GM12878 (cell line): ENCODE measurements around the gene CRIM1. TPM values are rescaled to one million over a fixed set of nuclear protein-coding genes. Genes with fewer than 3 reads are reported as not detected.

ENCODE experiments used
- ATAC-seq: fragments of 200-7000 bp; cut with Tn5 transposase; 3 replicates; pipeline ENCODE4 v1.9.1; 2020; ENCODE audit warnings: mild to moderate bottlenecking, moderate library complexity
- BruUV-seq: library from RNA; stranded (reverse); fragments of 400-500 nt; replicated peaks from 2 replicates; lab custom pipeline; 2021; lab: Mats Ljungman, UMichigan
- CTCF ChIA-PET: fragments of 300-600 bp; sonication (Branson Sonifier 250); formaldehyde crosslinking; extraction: SDS; loops from one replicate; lab custom pipeline; 2021; ENCODE audit warnings: inconsistent platforms; lab: Yijun Ruan, JAX
- POLR2A ChIA-PET: fragments of 350-600 bp; formaldehyde crosslinking; extraction: SDS; loops from one replicate; lab custom pipeline; 2021; ENCODE audit warnings: inconsistent platforms; lab: Charles Lee
- RAD21 ChIA-PET: fragments of 300-600 bp; sonication (Branson Sonifier 250); formaldehyde crosslinking; loops from one replicate; lab custom pipeline; 2023; ENCODE audit warnings: antibody characterized with exemption; ENCODE audit not compliant: unreplicated experiment; lab: Charles Lee
- SMC1A ChIA-PET: fragments of 300-600 bp; sonication (Branson Sonifier 250); formaldehyde crosslinking; loops from one replicate; lab custom pipeline; 2023; ENCODE audit not compliant: unreplicated experiment, uncharacterized antibody; lab: Charles Lee
- DNase-seq: peaks from one replicate; pipeline ENCODE4 v3.0.0-alpha.2; 2011; ENCODE audit warnings: low read depth, low spot score
- FAIRE-seq: peaks from 3 replicates; lab custom pipeline; 2011; peaks lifted over from hg19 to GRCh38; lab: Jason Lieb, UNC
- H2AFZ ChIP-seq: 2 replicates; pipeline ENCODE4 v1.6.0; 2011; ENCODE audit warnings: low read depth, low read length, control low read depth; ENCODE audit not compliant: control insufficient read depth
- H3K27ac ChIP-seq: 2 replicates; pipeline ENCODE4 v1.5.1; 2011; ENCODE audit warnings: control low read depth; ENCODE audit not compliant: control insufficient read depth, insufficient read depth
- H3K27me3 ChIP-seq, 2 experiments: replicated peaks in 1 of 2; 2 replicates each; pipeline versions ENCODE4 v1.6.0 to v1.6.1; 2011; ENCODE audit warnings: low read length in 1 of 2; ENCODE audit not compliant: control insufficient read depth in 2 of 2, insufficient read depth in 2 of 2
- H3K36me3 ChIP-seq, 2 experiments: 2 replicates each; pipeline ENCODE4 v1.5.1; 2011; ENCODE audit warnings: low read length in 1 of 2; ENCODE audit not compliant: control insufficient read depth in 2 of 2, insufficient read depth in 2 of 2
- H3K4me1 ChIP-seq: 2 replicates; pipeline ENCODE4 v1.6.1; 2011; ENCODE audit warnings: mild to moderate bottlenecking, low read length, moderate library complexity, mixed read lengths; ENCODE audit not compliant: control insufficient read depth, insufficient read depth
- H3K4me2 ChIP-seq: 2 replicates; pipeline ENCODE4 v1.6.0; 2011; ENCODE audit warnings: control low read depth; ENCODE audit not compliant: control insufficient read depth, insufficient read depth
- H3K4me3 ChIP-seq: fragments of 200-600 bp; sonication (generic); 2 replicates; pipeline ENCODE4 v1.5.1; 2016
- H3K79me2 ChIP-seq: 2 replicates; pipeline ENCODE4 v1.6.0; 2011; ENCODE audit warnings: low read length; ENCODE audit not compliant: control insufficient read depth, insufficient read depth
- H3K9ac ChIP-seq: 2 replicates; pipeline ENCODE4 v1.8.0; 2011; ENCODE audit warnings: low read length, control low read depth, mixed read lengths; ENCODE audit not compliant: control insufficient read depth, insufficient read depth
- H3K9me3 ChIP-seq: replicated peaks from 3 replicates; pipeline ENCODE4 v1.5.1; 2011; ENCODE audit warnings: mild to moderate bottlenecking, low read length; ENCODE audit not compliant: control insufficient read depth, insufficient read depth
- H4K20me1 ChIP-seq: 2 replicates; pipeline ENCODE4 v1.6.0; 2011; ENCODE audit not compliant: control insufficient read depth, insufficient read depth
- BMI1 ChIP-seq: fragments of 450-650 bp; IDR thresholded peaks from 2 replicates; pipeline ENCODE4 v1.6.1; 2016; ENCODE audit warnings: mild to moderate bottlenecking, moderate library complexity, borderline replicate concordance
- CHD4 ChIP-seq: fragments of 200-600 bp; sonication (generic); IDR thresholded peaks from 2 replicates; pipeline ENCODE4 v1.6.1; 2016; ENCODE audit warnings: mild to moderate bottlenecking
- KAT2A ChIP-seq: conservative IDR thresholded peaks from 2 replicates; pipeline ENCODE4 v1.6.1; 2011; ENCODE audit warnings: low read depth, low read length; ENCODE audit not compliant: control insufficient read depth
- NR2F1 ChIP-seq: fragments of 450-650 bp; conservative IDR thresholded peaks from 2 replicates; pipeline ENCODE4 v1.6.1; 2017; ENCODE audit warnings: mild to moderate bottlenecking
- STAT3 ChIP-seq: IDR thresholded peaks from 2 replicates; pipeline ENCODE4 v1.6.1; 2011; ENCODE audit warnings: low read depth, low read length, improper control_type of control experiment
- ZNF384 ChIP-seq: IDR thresholded peaks from 2 replicates; pipeline ENCODE4 v1.6.1; 2012; ENCODE audit warnings: low read depth, mild to moderate bottlenecking, low read length, improper control_type of control experiment, borderline replicate concordance
- ZNF622 ChIP-seq: fragments of 450-650 bp; IDR thresholded peaks from 2 replicates; pipeline ENCODE4 v1.6.1; 2017; ENCODE audit warnings: mild to moderate bottlenecking, inconsistent platforms
- WGBS: methylation state at CpG from one replicate; pipeline ENCODE4 v1.1.6; 2016; ENCODE audit warnings: low lambda C conversion rate; ENCODE audit not compliant: insufficient replicate concordance, insufficient coverage; ENCODE audit errors: missing lambda C conversion rate; 5-methylcytosine and 5-hydroxymethylcytosine counted together
- in situ Hi-C: fragments of 300-500 bp; cut with MboI; formaldehyde crosslinking; loops from 9 replicates; pipeline ENCODE4 v1.14.3; 2018; ENCODE audit warnings: mixed read lengths
- intact Hi-C: fragments of 100-400 bp; cut with micrococcal nuclease; formaldehyde crosslinking; loops from one replicate; pipeline ENCODE4 v1.14.2; 2022; ENCODE audit not compliant: unreplicated experiment
- polyA plus RNA-seq, 11 experiments: library from polyadenylated mRNA; depleted of rRNA in 4 of 11; unstranded in 6 of 11; stranded (reverse) in 5 of 11; fragments of >200 nt; fragmentation: Nextera tagmentation in 4 of 11; fragmentation: Illumina TruSeq in 1 of 11; extraction: Ambion mirVana in 4 of 11; extraction: Trizol in 1 of 11; gene quantifications; 1 replicate in 1 of 11; 2 replicates in 10 of 11; pipeline versions ENCODE4 v1.2.1 to v1.2.3, GENCODE V29; 2011 to 2016; ENCODE audit warnings: inconsistent platforms in 2 of 11, missing spikeins in 2 of 11, low read depth in 1 of 11
- total RNA-seq, 4 experiments: library from RNA; depleted of rRNA in 3 of 4; stranded (reverse); fragments of >200 nt in 3 of 4; fragmentation: Illumina TruSeq in 1 of 4; extraction: Trizol in 1 of 4; gene quantifications; 2 replicates each; pipeline versions ENCODE4 v1.2.1 to v1.2.3, GENCODE V29; 2013 to 2021
- TF ChIP-seq, protein P1 (sequence below): fragments of 450-650 bp; IDR thresholded peaks from 2 replicates; pipeline ENCODE4 v1.6.1; 2014; ENCODE audit warnings: mild to moderate bottlenecking
- TF ChIP-seq, protein P2 (sequence below): fragments of 450-650 bp; IDR thresholded peaks from 2 replicates; pipeline ENCODE4 v1.6.1; 2016; ENCODE audit warnings: mild to moderate bottlenecking
- TF ChIP-seq, protein P3 (sequence below): fragments of 450-650 bp; formaldehyde crosslinking; IDR thresholded peaks from 2 replicates; pipeline ENCODE4 v1.5.0; 2022; ENCODE audit warnings: mild to moderate bottlenecking, missing genetic modification characterization
- TF ChIP-seq, protein P4 (sequence below): fragments of 450-650 bp; IDR thresholded peaks from 2 replicates; pipeline ENCODE4 v1.6.1; 2018; ENCODE audit warnings: borderline replicate concordance, mild to moderate bottlenecking; ENCODE audit not compliant: partially characterized antibody

The CRIM1 gene
- total and polyA plus RNA-seq, 10 of the 15 experiments (the other 5 are each of a cell fraction or from before 2014, with no cell fraction given): 0.42 to 7.4 (median 3.1) TPM

DNA sequence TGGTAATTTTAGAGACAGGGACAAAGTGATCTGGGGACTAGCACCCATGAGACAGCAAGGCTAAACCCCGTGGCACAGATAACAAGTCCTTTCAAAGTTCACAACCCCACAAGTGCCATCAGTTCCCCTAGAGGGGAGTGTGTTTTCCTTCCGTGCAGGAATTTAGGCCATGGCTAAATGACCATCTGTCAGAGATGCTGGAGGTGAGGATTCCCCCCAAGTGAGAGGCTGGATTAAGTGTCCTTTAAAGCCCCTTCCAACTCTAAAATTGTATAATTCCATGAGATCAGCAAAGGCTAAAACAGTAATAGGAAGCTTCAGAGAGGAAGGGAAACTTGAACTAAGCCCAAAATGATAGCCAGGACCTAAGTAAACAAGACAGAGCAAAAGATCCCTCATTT, 233.7 kb downstream of the CRIM1 start:
- no peak for DNase-seq
- Histone ChIP-seq H3K36me3 (peaks cover 0 to 9% of the 10 kb centered on the region in 2 experiments; a peak in 1 of 4 replicates), H3K79me2 (no peaks in the 10 kb centered on the region; the same call in 1 of the 2 replicates), H2AFZ (no peak overlapping the region), H3K27ac (no peak overlapping the region), H3K4me3 (no peak overlapping the region), H4K20me1 (no peaks in the 10 kb centered on the region), H3K4me1 (no peaks in the 10 kb centered on the region), H3K9me3 (no peaks in the 10 kb centered on the region; the same call in 2 of the 3 replicates), H3K27me3 (no peaks in the 10 kb centered on the region), H3K9ac (no peak overlapping the region), H3K4me2 (no peak overlapping the region)
- FAIRE-seq: no peak
- ATAC-seq: no peak
- in situ Hi-C loops (no loop called here), intact Hi-C loops (no loop called here)
- TF ChIP-seq, protein P1, sequence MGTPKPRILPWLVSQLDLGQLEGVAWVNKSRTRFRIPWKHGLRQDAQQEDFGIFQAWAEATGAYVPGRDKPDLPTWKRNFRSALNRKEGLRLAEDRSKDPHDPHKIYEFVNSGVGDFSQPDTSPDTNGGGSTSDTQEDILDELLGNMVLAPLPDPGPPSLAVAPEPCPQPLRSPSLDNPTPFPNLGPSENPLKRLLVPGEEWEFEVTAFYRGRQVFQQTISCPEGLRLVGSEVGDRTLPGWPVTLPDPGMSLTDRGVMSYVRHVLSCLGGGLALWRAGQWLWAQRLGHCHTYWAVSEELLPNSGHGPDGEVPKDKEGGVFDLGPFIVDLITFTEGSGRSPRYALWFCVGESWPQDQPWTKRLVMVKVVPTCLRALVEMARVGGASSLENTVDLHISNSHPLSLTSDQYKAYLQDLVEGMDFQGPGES: no peak
- TF ChIP-seq ZNF384: no peak
- TF ChIP-seq, protein P2, sequence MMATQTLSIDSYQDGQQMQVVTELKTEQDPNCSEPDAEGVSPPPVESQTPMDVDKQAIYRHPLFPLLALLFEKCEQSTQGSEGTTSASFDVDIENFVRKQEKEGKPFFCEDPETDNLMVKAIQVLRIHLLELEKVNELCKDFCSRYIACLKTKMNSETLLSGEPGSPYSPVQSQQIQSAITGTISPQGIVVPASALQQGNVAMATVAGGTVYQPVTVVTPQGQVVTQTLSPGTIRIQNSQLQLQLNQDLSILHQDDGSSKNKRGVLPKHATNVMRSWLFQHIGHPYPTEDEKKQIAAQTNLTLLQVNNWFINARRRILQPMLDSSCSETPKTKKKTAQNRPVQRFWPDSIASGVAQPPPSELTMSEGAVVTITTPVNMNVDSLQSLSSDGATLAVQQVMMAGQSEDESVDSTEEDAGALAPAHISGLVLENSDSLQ: no peak
- no peak for TF ChIP-seq ZNF622
- no peak for TF ChIP-seq CHD4
- TF ChIP-seq NR2F1: no peak
- TF ChIP-seq, protein P3, sequence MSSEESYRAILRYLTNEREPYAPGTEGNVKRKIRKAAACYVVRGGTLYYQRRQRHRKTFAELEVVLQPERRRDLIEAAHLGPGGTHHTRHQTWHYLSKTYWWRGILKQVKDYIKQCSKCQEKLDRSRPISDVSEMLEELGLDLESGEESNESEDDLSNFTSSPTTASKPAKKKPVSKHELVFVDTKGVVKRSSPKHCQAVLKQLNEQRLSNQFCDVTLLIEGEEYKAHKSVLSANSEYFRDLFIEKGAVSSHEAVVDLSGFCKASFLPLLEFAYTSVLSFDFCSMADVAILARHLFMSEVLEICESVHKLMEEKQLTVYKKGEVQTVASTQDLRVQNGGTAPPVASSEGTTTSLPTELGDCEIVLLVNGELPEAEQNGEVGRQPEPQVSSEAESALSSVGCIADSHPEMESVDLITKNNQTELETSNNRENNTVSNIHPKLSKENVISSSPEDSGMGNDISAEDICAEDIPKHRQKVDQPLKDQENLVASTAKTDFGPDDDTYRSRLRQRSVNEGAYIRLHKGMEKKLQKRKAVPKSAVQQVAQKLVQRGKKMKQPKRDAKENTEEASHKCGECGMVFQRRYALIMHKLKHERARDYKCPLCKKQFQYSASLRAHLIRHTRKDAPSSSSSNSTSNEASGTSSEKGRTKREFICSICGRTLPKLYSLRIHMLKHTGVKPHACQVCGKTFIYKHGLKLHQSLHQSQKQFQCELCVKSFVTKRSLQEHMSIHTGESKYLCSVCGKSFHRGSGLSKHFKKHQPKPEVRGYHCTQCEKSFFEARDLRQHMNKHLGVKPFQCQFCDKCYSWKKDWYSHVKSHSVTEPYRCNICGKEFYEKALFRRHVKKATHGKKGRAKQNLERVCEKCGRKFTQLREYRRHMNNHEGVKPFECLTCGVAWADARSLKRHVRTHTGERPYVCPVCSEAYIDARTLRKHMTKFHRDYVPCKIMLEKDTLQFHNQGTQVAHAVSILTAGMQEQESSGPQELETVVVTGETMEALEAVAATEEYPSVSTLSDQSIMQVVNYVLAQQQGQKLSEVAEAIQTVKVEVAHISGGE (CRISPR knock-in tag): no peak
- no peak for TF ChIP-seq KAT2A
- no peak for TF ChIP-seq STAT3
- TF ChIP-seq, protein P4, sequence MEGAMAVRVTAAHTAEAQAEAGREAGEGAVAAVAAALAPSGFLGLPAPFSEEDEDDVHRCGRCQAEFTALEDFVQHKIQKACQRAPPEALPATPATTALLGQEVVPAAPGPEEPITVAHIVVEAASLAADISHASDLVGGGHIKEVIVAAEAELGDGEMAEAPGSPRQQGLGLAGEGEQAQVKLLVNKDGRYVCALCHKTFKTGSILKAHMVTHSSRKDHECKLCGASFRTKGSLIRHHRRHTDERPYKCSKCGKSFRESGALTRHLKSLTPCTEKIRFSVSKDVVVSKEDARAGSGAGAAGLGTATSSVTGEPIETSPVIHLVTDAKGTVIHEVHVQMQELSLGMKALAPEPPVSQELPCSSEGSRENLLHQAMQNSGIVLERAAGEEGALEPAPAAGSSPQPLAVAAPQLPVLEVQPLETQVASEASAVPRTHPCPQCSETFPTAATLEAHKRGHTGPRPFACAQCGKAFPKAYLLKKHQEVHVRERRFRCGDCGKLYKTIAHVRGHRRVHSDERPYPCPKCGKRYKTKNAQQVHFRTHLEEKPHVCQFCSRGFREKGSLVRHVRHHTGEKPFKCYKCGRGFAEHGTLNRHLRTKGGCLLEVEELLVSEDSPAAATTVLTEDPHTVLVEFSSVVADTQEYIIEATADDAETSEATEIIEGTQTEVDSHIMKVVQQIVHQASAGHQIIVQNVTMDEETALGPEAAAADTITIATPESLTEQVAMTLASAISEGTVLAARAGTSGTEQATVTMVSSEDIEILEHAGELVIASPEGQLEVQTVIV: no peak
- TF ChIP-seq BMI1: no peak
- ChIA-PET RAD21 (no interaction called here), POLR2A (interaction anchor here (0.6 kb wide), 1 partner anchor 600 kb away, joined by 3 read pairs; no protein-coding TSS in a partner anchor), SMC1A (no interaction called here), CTCF (no interaction called here)
- no TSS peak for BruUV-seq
- WGBS: 96% methylated on average over 2 of the region's 2 CpGs
